Measurements from ENCODE around the gene DOHH.

Gene DOHH

GRCh38 chr19:3538965-3539755, 38.7 kb upstream of the DOHH start, which contains the start of gene TEKTIP1:
Gene TEKTIP1 (plus strand): TSS chr19:3539174. CDS start chr19:3539178, 4 bp downstream.
- H3K9me3 ChIP-seq (ENCODE audit: insufficient read depth, low read depth, low read length), result no peaks in the 10 kb centered on the region
- no peak within 1 kb of the TSS for H3K4me3 ChIP-seq (ENCODE audit: low read length)
- H3K27me3 ChIP-seq (ENCODE audit: insufficient read depth, low read length), result no peaks in the 10 kb centered on the region
- H3K9ac ChIP-seq (ENCODE audit: low read depth, low read length), result no peak within 1 kb of the TSS
- no peaks in the 10 kb centered on the region for H3K4me1 ChIP-seq (ENCODE audit: insufficient read depth, low read length)
- H3K36me3 ChIP-seq (ENCODE audit: insufficient read depth, low read depth, low read length), result peaks cover 16% of the 10 kb centered on the region; the same call in 1 of the 2 replicates
- no peak within 1 kb of the TSS for H3K27ac ChIP-seq (ENCODE audit: low read length)

- Histone ChIP-seq H3K4me1 (ENCODE audit: insufficient read depth, low read length) (no peaks in the 10 kb centered on the region), H3K4me3 (ENCODE audit: low read length) (no peak overlapping the region), H3K9me3 (ENCODE audit: insufficient read depth, low read depth, low read length) (no peaks in the 10 kb centered on the region), H3K27me3 (ENCODE audit: insufficient read depth, low read length) (no peaks in the 10 kb centered on the region), H3K9ac (ENCODE audit: low read depth, low read length) (no peak overlapping the region), H3K27ac (ENCODE audit: low read length) (no peak overlapping the region), H3K36me3 (ENCODE audit: insufficient read depth, low read depth, low read length) (peaks cover 19% of the 10 kb centered on the region)
Measured at GRCh38 chr19:3538258-3538929, 37.9 kb upstream of the DOHH start.

DNA sequence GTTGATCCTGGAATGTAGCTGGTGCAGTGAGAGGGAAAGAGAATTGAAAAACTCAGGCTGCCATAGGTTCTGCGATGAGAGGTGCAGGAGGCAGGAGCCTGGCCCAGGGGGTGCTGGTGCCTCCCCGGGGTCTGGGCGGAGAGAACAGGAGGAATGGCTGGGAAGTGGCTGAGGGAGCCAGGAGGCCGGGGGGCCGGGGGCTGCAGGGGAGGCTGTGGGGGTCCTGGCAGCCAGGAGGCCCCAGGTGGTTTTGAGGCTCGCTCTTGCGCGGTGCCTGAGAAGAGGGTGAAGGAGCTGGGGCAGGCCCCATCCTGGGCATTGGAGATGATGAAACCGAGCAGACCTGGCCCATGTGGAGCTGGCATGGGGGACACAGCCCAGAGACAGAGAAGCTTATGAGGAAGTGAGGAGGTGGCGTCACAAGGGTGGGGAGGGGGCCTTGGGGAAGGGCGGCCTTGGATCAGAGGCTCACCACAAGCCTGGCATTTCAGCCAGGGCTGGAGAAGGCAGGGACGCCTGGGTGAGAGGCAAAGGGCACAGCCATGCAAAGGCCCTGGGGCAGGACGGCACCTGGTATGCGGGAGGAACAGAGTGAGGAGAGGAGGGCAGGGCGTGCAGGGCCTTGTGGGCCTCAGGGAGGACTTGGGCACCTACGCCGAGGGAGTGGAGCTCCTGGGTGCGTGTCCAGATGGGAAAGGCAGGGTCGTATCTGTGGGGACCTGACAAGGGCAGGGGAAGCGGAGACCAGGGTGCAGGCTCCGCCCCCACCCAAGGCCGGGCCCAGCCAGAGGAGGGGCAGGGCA, 37.2 kb upstream of the DOHH start:
- no peak overlapping the region for H3K9ac ChIP-seq (ENCODE audit: low read depth, low read length)
- H3K27me3 ChIP-seq (ENCODE audit: insufficient read depth, low read length), result no peaks in the 10 kb centered on the region
- H3K9me3 ChIP-seq (ENCODE audit: insufficient read depth, low read depth, low read length), result no peaks in the 10 kb centered on the region
- peaks cover 26% of the 10 kb centered on the region for H3K36me3 ChIP-seq (ENCODE audit: insufficient read depth, low read depth, low read length)
- H3K27ac ChIP-seq (ENCODE audit: low read length), result no peak overlapping the region
- H3K4me3 ChIP-seq (ENCODE audit: low read length), result no peak overlapping the region
- H3K4me1 ChIP-seq (ENCODE audit: insufficient read depth, low read length), result no peaks in the 10 kb centered on the region

GRCh38 chr19:3537101-3537437, 36.6 kb upstream of the DOHH start:
- Histone ChIP-seq H3K36me3 (ENCODE audit: insufficient read depth, low read depth, low read length) (peaks cover 32% of the 10 kb centered on the region), H3K27ac (ENCODE audit: low read length) (no peak overlapping the region)

GRCh38 chr19:3536429-3537100, 36.1 kb upstream of the DOHH start:
- H3K9me3 ChIP-seq (ENCODE audit: insufficient read depth, low read depth, low read length), result no peaks in the 10 kb centered on the region
- peaks cover 35% of the 10 kb centered on the region for H3K36me3 ChIP-seq (ENCODE audit: insufficient read depth, low read depth, low read length)
- no peaks in the 10 kb centered on the region for H3K27me3 ChIP-seq (ENCODE audit: insufficient read depth, low read length)
- H3K9ac ChIP-seq (ENCODE audit: low read depth, low read length), result no peak overlapping the region
- H3K4me3 ChIP-seq (ENCODE audit: low read length), result no peak overlapping the region
- H3K27ac ChIP-seq (ENCODE audit: low read length), result no peak overlapping the region
- no peaks in the 10 kb centered on the region for H3K4me1 ChIP-seq (ENCODE audit: insufficient read depth, low read length)

More at GRCh38 chr19:3537101-3537437, 36.6 kb upstream of the DOHH start:
- H3K27me3 ChIP-seq (ENCODE audit: insufficient read depth, low read length), result no peaks in the 10 kb centered on the region
- no peaks in the 10 kb centered on the region for H3K4me1 ChIP-seq (ENCODE audit: insufficient read depth, low read length)
- no peak overlapping the region for H3K4me3 ChIP-seq (ENCODE audit: low read length)
- H3K9ac ChIP-seq (ENCODE audit: low read depth, low read length), result no peak overlapping the region
- H3K9me3 ChIP-seq (ENCODE audit: insufficient read depth, low read depth, low read length), result no peaks in the 10 kb centered on the region

GRCh38 chr19:3535981-3536380, 35.5 kb upstream of the DOHH start:
- Histone ChIP-seq H3K27ac (ENCODE audit: low read length) (no peak overlapping the region), H3K27me3 (ENCODE audit: insufficient read depth, low read length) (no peaks in the 10 kb centered on the region), H3K36me3 (ENCODE audit: insufficient read depth, low read depth, low read length) (peaks cover 40% of the 10 kb centered on the region), H3K9me3 (ENCODE audit: insufficient read depth, low read depth, low read length) (no peaks in the 10 kb centered on the region), H3K4me1 (ENCODE audit: insufficient read depth, low read length) (no peaks in the 10 kb centered on the region), H3K9ac (ENCODE audit: low read depth, low read length) (no peak overlapping the region), H3K4me3 (ENCODE audit: low read length) (no peak overlapping the region)

GRCh38 chr19:3535563-3535965, 35.1 kb upstream of the DOHH start:
- H3K27me3 ChIP-seq (ENCODE audit: insufficient read depth, low read length), result no peaks in the 10 kb centered on the region
- no peak overlapping the region for H3K27ac ChIP-seq (ENCODE audit: low read length)
- H3K4me1 ChIP-seq (ENCODE audit: insufficient read depth, low read length), result no peaks in the 10 kb centered on the region
- no peak overlapping the region for H3K9ac ChIP-seq (ENCODE audit: low read depth, low read length)
- H3K4me3 ChIP-seq (ENCODE audit: low read length), result no peak overlapping the region
- H3K36me3 ChIP-seq (ENCODE audit: insufficient read depth, low read depth, low read length), result peaks cover 42% of the 10 kb centered on the region
- H3K9me3 ChIP-seq (ENCODE audit: insufficient read depth, low read depth, low read length), result no peaks in the 10 kb centered on the region

- Histone ChIP-seq H3K27ac (ENCODE audit: low read length) (no peak overlapping the region), H3K36me3 (ENCODE audit: insufficient read depth, low read depth, low read length) (peaks cover 42% of the 10 kb centered on the region), H3K9me3 (ENCODE audit: insufficient read depth, low read depth, low read length) (no peaks in the 10 kb centered on the region), H3K4me1 (ENCODE audit: insufficient read depth, low read length) (no peaks in the 10 kb centered on the region), H3K9ac (ENCODE audit: low read depth, low read length) (no peak overlapping the region), H3K4me3 (ENCODE audit: low read length) (no peak overlapping the region), H3K27me3 (ENCODE audit: insufficient read depth, low read length) (no peaks in the 10 kb centered on the region)
Measured at GRCh38 chr19:3535235-3535535, 34.7 kb upstream of the DOHH start.

DNA sequence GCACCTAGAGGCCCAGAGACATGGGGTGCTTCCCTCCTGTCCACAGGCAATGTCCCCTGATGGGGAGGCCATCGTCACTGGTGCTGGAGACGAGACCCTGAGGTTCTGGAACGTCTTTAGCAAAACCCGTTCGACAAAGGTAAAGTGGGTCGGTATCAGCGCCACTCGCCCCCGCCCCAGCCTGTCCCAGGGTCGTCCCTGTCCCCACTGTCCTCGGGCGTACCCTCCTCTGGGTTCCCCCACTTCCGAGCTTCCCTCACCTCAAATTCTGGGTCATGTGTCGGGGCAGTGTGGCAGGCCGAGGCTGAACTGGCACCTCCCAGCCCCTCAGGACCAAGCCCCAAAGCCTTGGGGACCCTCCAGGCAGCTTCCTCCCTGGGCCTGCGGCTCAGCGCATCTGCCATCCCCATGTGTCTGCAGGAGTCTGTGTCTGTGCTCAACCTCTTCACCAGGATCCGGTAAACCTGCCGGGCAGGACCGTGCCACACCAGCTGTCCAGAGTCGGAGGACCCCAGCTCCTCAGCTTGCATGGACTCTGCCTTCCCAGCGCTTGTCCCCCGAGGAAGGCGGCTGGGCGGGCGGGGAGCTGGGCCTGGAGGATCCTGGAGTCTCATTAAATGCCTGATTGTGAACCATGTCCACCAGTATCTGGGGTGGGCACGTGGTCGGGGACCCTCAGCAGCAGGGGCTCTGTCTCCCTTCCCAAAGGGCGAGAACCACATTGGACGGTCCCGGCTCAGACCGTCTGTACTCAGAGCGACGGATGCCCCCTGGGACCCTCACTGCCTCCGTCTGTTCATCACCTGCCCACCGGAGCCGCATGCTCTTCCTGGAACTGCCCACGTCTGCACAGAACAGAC, 34.1 kb upstream of the DOHH start:
- Histone ChIP-seq H3K36me3 (ENCODE audit: insufficient read depth, low read depth, low read length) (peaks cover 42% of the 10 kb centered on the region), H3K27me3 (ENCODE audit: insufficient read depth, low read length) (no peaks in the 10 kb centered on the region), H3K27ac (ENCODE audit: low read length) (no peak overlapping the region), H3K9me3 (ENCODE audit: insufficient read depth, low read depth, low read length) (no peaks in the 10 kb centered on the region), H3K4me1 (ENCODE audit: insufficient read depth, low read length) (no peaks in the 10 kb centered on the region), H3K4me3 (ENCODE audit: low read length) (no peak overlapping the region), H3K9ac (ENCODE audit: low read depth, low read length) (no peak overlapping the region)

DNA sequence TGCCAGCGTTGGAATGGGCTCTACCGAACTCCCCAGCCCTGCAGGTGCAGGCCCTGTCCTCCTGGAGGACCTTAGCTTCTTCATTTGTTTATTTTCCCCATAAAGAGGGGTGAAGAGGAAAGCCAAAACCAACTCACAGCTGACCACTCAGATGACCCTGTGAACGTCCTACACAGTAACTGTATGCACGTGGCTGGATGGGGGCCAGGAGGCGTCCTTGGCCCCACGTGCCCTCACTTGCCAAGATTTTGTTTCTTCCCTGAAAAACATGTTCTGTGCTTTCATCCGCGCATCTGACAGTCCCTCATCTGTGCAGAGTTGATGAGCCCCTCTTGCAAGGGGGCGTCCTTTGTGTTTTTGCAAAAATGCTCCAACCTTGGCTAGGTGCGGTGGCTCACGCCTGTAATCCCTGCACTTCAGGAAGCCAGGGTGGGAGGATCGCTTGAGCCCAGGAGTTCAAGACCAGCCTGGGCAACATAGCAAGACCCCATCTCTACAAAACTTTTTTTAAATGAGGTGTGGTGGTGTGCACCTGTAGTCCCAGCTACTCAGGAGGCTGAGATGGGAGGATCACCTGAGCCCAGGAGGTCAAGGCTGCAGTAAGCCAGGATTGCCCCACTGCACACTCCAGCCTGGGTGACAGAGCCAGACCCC, 33.2 kb upstream of the DOHH start:
- Histone ChIP-seq H3K36me3 (ENCODE audit: insufficient read depth, low read depth, low read length) (peaks cover 42% of the 10 kb centered on the region), H3K4me1 (ENCODE audit: insufficient read depth, low read length) (no peaks in the 10 kb centered on the region), H3K9ac (ENCODE audit: low read depth, low read length) (no peak overlapping the region), H3K27ac (ENCODE audit: low read length) (no peak overlapping the region), H3K9me3 (ENCODE audit: insufficient read depth, low read depth, low read length) (no peaks in the 10 kb centered on the region), H3K4me3 (ENCODE audit: low read length) (no peak overlapping the region), H3K27me3 (ENCODE audit: insufficient read depth, low read length) (no peaks in the 10 kb centered on the region)
